ENCODE results near the gene PLAC9. TPM values are rescaled to one million over a fixed set of nuclear protein-coding genes. Genes with fewer than 3 reads are reported as not detected.
A peak's percentile ranks its signal among the peaks of the same experiment; 100 is the strongest.

The PLAC9 gene
- total RNA-seq, 1 donor from 2014 or later = not detected

DNA sequence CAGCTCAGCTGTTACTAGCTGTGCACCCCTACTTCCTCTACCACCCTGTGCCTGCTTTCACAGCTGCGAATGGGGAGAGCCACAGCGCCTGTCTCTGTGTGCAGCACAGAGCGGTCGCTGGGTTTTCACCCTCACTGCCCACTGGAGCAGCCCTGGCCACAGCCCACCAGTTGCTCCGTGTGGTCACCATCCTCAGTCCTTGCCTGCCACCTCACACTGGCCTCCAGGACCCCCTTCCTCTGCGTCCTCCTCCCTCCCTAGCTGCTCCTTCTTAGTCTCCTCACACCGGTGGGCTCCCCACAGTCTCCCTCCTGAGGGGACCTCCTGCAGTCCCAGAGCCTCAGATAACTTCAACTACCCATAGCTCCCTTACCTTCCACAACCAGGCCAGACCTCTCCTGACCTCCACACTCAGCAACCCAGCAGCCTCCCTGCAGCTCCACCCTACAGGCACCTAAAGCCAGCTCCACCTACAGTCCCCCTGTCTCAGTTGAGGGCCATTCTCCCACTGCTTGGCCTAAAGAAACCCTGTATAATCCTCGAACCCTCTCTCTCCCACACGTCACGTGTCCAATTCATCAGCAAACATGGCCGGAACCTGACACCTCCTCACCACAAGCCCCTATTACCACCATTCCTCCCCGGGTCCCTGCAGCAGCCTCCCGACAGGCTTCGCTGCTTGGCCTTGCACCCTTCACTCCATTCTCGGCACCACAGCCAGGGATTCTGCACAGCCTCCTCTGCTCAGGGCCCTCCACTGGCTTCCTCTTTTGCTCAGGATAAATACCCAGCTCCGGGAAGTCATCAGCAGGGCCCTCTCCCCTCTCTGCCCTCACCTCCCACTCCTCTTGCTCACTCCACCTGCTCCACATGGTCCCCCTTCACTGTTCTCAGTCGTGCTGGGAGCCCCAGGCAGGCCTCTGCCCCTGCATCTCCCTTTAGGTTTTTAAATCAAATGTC is 28.1 kb downstream of the PLAC9 start:
- DNase-seq = no peak
- H3K9me3 Mint-ChIP-seq (ENCODE audit: unreplicated experiment) = peaks cover 5% of the 10 kb centered on the region
- H3K4me1 Mint-ChIP-seq (ENCODE audit: low read depth, unreplicated experiment) = peaks cover 9% of the 10 kb centered on the region
- no peak overlapping the region for H3K27ac Mint-ChIP-seq (ENCODE audit: unreplicated experiment)
- no peak overlapping the region for H3K4me3 Mint-ChIP-seq (ENCODE audit: unreplicated experiment)
- H3K27me3 Mint-ChIP-seq (ENCODE audit: unreplicated experiment) = no peaks in the 10 kb centered on the region
- TF ChIP-seq, protein P1, sequence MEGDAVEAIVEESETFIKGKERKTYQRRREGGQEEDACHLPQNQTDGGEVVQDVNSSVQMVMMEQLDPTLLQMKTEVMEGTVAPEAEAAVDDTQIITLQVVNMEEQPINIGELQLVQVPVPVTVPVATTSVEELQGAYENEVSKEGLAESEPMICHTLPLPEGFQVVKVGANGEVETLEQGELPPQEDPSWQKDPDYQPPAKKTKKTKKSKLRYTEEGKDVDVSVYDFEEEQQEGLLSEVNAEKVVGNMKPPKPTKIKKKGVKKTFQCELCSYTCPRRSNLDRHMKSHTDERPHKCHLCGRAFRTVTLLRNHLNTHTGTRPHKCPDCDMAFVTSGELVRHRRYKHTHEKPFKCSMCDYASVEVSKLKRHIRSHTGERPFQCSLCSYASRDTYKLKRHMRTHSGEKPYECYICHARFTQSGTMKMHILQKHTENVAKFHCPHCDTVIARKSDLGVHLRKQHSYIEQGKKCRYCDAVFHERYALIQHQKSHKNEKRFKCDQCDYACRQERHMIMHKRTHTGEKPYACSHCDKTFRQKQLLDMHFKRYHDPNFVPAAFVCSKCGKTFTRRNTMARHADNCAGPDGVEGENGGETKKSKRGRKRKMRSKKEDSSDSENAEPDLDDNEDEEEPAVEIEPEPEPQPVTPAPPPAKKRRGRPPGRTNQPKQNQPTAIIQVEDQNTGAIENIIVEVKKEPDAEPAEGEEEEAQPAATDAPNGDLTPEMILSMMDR (IDR thresholded peaks at IDR 0.05; ENCODE audit: partially characterized antibody, unreplicated experiment) = no peak
- H3K36me3 Mint-ChIP-seq (ENCODE audit: unreplicated experiment) = no peaks in the 10 kb centered on the region

DNA sequence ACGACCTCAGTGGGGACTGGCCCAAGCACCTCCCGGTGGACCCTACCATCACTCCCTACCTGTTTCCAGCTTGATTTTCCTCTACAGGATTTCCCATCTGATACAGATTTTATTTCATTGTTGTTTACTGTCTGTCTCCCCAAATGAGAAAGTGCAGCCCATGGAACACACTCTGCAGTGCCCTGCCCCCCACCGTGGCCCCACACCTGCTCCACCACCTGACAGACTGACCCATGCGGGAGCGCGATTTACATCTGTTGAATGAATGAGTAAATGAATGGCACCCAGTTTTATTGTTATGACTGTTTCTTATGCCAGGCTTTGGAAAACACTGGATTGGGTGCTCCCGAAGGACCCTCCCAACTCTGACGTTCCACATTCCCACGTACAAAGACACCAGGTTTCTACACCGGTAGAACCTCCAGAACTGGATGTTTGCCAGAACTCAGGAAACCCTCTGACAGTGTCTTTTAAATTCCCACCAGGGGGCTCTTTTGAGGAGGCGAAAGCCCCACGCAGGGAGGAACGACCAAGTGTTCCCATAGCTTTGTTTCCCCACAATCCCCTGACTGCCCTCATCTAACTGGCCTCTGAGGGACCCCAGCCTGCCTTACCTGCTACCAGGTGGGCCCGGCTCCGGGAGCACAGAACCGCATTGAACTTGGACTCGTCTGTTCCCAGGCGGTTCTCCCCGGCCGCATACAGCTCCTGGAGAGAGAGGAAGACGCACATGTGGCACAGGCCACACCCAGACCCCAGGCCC is 29.0 kb downstream of the PLAC9 start:
- Mint-ChIP-seq H3K4me1 (ENCODE audit: low read depth, unreplicated experiment) (peaks cover 16% of the 10 kb centered on the region), H3K27me3 (ENCODE audit: unreplicated experiment) (no peaks in the 10 kb centered on the region), H3K27ac (ENCODE audit: unreplicated experiment) (peak overlapping the region; percentile 15), H3K36me3 (ENCODE audit: unreplicated experiment) (no peaks in the 10 kb centered on the region), H3K9me3 (ENCODE audit: unreplicated experiment) (peaks cover 9% of the 10 kb centered on the region), H3K4me3 (ENCODE audit: unreplicated experiment) (no peak overlapping the region)
- no peak for DNase-seq
- TF ChIP-seq, protein P1 (IDR thresholded peaks at IDR 0.05; ENCODE audit: partially characterized antibody, unreplicated experiment) = peak; percentile 34

DNA sequence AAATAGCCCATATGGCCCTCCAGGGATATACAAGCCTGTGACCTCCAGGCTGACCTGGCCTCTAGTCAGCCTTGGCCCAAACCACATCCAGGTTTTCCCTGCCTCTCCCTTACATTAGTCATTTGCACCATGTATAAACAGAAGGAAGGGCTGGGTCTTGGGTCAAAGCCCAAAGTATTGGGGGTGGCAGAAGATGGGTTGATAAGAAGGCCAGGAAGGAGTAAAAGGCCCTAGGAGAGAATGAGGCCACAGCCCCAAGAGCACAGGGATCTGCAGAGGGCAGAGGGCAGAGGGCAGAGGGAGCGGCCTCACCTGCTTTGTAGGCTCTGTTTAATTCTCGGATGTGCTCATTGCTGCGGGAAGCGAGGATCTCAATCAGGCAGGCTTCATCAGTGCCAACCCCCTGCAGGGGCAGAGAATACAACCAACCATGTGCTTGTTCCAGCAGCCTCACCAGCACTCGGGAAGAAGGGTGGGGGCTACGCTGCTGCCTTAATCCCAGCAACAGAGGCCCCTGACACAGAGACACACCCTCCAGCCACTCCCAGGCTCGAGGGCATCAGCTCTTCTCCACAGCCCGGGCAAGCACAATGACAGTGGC is 31.3 kb downstream of the PLAC9 start:
- H3K27me3 Mint-ChIP-seq (ENCODE audit: unreplicated experiment) = no peaks in the 10 kb centered on the region
- TF ChIP-seq, protein P1 (IDR thresholded peaks at IDR 0.05; ENCODE audit: partially characterized antibody, unreplicated experiment) = no peak
- H3K27ac Mint-ChIP-seq (ENCODE audit: unreplicated experiment) = no peak overlapping the region

DNA sequence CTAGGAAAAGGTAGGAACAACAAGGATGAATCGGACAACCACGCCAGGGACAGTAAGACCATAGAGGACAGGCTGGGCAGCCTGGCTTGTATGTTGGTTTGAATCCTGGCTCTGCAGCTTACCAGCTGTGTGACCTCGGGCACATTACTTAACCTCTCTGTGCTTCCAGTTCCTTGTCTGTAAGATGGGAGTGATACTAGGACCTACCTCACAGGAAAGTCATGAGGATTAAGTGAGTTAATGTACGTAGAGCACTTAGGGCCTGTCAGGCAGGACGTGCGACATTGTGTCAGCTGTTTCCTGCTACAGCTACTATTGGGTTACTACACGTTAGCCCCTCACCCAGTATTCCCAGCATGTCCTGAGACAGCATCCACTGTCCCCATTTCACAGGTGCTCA is 32.1 kb downstream of the PLAC9 start:
- no peak for DNase-seq
- Mint-ChIP-seq H3K9me3 (ENCODE audit: unreplicated experiment) (peaks cover 11% of the 10 kb centered on the region), H3K4me3 (ENCODE audit: unreplicated experiment) (no peak overlapping the region), H3K27me3 (ENCODE audit: unreplicated experiment) (peaks cover 3% of the 10 kb centered on the region), H3K4me1 (ENCODE audit: low read depth, unreplicated experiment) (peaks cover 18% of the 10 kb centered on the region), H3K27ac (ENCODE audit: unreplicated experiment) (no peak overlapping the region), H3K36me3 (ENCODE audit: unreplicated experiment) (no peaks in the 10 kb centered on the region)
- TF ChIP-seq, protein P1 (IDR thresholded peaks at IDR 0.05; ENCODE audit: partially characterized antibody, unreplicated experiment) = no peak

More for the DNA sequence above, 31.3 kb downstream of the PLAC9 start:
- H3K4me1 Mint-ChIP-seq (ENCODE audit: low read depth, unreplicated experiment) = peaks cover 19% of the 10 kb centered on the region
- H3K9me3 Mint-ChIP-seq (ENCODE audit: unreplicated experiment) = peaks cover 7% of the 10 kb centered on the region
- H3K36me3 Mint-ChIP-seq (ENCODE audit: unreplicated experiment) = no peaks in the 10 kb centered on the region
- DNase-seq = no peak
- H3K4me3 Mint-ChIP-seq (ENCODE audit: unreplicated experiment) = no peak overlapping the region

All from glutamatergic neuron (in vitro differentiated cells).